ENCODE results near the gene WDSUB1.
A peak's percentile ranks its signal among the peaks of the same experiment; 100 is the strongest.

The WDSUB1 gene

GRCh38 chr2:159298967-159299366 lies 12.5 kb upstream of the WDSUB1 start:
- TF ChIP-seq CTCF (IDR thresholded peaks at IDR 0.05; ENCODE audit: low read length, missing control alignments): no peak
- DNase-seq (ENCODE audit: low read depth): no peak
- H3K4me3 ChIP-seq (replicated peaks; ENCODE audit: low read depth, low read length): no peak overlapping the region

- no peak for DNase-seq (ENCODE audit: low read depth)
- no peak for TF ChIP-seq CTCF (IDR thresholded peaks at IDR 0.05; ENCODE audit: low read length, missing control alignments)
- no peak overlapping the region for H3K4me3 ChIP-seq (replicated peaks; ENCODE audit: low read depth, low read length)
Measured at GRCh38 chr2:159297042-159297707, 10.7 kb upstream of the WDSUB1 start.

GRCh38 chr2:159292157-159292556 lies 5.7 kb upstream of the WDSUB1 start:
- TF ChIP-seq CTCF (IDR thresholded peaks at IDR 0.05; ENCODE audit: low read length, missing control alignments): no peak

GRCh38 chr2:159290289-159290907 lies 3.9 kb upstream of the WDSUB1 start:
- peak; percentile 56 for DNase-seq (ENCODE audit: low read depth)
- no peak overlapping the region for H3K4me3 ChIP-seq (replicated peaks; ENCODE audit: low read depth, low read length)
- TF ChIP-seq CTCF (IDR thresholded peaks at IDR 0.05; ENCODE audit: low read length, missing control alignments): no peak

More at GRCh38 chr2:159292157-159292556, 5.7 kb upstream of the WDSUB1 start:
- H3K4me3 ChIP-seq (replicated peaks; ENCODE audit: low read depth, low read length): no peak overlapping the region
- DNase-seq (ENCODE audit: low read depth): no peak

- TF ChIP-seq CTCF (IDR thresholded peaks at IDR 0.05; ENCODE audit: low read length, missing control alignments): no peak
- DNase-seq (ENCODE audit: low read depth): no peak
- H3K4me3 ChIP-seq (replicated peaks; ENCODE audit: low read depth, low read length): no peak overlapping the region
Measured at GRCh38 chr2:159287733-159288132, 1.2 kb upstream of the WDSUB1 start.

GRCh38 chr2:159286709-159287441 lies 372 bp upstream of the WDSUB1 start:
- DNase-seq (ENCODE audit: low read depth): peak; percentile 93
- TF ChIP-seq CTCF (IDR thresholded peaks at IDR 0.05; ENCODE audit: low read length, missing control alignments): no peak
- peak overlapping the region; percentile 81 for H3K4me3 ChIP-seq (replicated peaks; ENCODE audit: low read depth, low read length)

All from fibroblast of pulmonary artery (primary cell).